NCI-H2171 treated with DMSO at 0.1 percent for 48 hours (cell line): Measurements from ENCODE around the gene KRT79.
"Not testable (repeated sequence)": the region's sequence is repeated elsewhere in the genome, so short reads cannot be mapped to it uniquely, and the experiment has no call there.

Experiments
- DNase-seq: peaks from one replicate; lab custom pipeline; 2025; lab: John Stamatoyannopoulos, UW

KRT79 gene

DNA sequence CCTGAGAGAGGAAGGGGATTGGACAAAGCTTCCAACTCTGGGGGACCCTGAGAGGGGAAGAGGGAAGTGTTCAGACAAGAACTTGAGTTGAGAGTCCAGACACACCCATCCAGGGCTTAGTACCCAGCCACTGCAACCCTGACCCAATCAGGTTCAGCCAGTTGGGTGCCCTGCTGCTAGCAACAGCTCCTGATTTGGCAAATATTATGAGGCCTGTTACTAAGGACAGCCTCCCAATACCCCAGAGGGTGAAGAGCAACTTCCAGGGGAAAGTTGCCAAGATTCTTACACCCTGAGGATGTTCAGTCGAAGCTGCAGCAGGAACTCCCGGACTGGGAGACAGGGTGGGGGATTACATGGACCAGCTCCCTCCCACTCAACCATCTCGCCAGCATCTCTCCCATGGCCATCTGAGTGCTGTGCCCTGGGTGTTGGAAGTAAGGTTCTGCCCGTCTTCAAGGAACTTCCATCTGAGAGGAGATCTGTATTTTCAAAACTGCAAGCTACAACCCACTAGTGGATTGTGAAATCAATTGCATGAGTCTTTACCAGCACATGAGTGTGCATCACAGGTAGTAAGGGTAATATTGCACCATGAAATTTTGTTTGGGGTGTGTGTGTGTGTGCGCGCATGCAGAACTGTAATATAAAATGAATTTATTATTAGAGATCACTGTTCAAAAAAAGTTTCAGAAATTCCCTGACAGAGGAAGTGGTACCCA is 26.2 kb upstream of the KRT79 start:
- peak; percentile 23 for DNase-seq

GRCh38 chr12:52857500-52857899 is 23.4 kb upstream of the KRT79 start:
- no peak for DNase-seq

DNA sequence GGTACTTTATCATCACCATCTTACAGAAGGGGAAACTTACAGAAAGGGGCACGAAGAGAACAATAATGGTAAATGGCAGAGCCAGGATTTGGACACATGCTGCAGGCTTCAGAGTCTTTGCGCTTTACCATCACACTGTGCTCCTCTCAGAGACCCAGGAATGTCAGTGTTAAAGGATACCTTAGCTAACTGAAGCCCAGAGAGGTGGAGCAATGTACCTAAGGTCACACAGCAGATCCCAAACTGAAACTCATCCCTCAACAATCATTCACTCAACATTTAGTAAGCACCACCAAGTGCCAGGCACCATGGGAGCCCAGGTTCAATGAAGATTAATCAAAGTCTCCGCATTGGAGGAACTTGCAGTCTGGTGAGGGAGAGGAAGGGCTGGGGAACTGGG is 22.7 kb upstream of the KRT79 start:
- no peak for DNase-seq

GRCh38 chr12:52856077-52856476 is 22.0 kb upstream of the KRT79 start:
- not testable (repeated sequence) for DNase-seq

DNA sequence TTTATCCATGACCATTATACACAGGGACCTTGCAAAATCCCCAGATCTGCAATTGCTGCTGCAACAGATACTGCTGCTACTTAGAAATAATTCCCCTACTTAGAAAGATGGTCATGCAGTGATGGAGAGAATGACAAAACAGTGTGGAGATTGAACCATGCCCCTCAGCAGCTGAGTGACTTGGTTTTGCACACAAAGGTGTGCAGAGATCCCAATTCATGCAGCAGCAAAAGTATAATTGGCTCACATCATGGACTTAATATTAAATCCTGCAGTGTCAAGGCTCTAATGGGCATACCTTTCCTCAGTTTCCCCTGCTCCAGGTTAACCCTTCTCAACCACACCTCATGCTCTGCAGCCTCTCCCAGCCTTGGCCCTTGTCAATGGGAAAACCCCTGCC is 17.7 kb upstream of the KRT79 start:
- DNase-seq: no peak

DNA sequence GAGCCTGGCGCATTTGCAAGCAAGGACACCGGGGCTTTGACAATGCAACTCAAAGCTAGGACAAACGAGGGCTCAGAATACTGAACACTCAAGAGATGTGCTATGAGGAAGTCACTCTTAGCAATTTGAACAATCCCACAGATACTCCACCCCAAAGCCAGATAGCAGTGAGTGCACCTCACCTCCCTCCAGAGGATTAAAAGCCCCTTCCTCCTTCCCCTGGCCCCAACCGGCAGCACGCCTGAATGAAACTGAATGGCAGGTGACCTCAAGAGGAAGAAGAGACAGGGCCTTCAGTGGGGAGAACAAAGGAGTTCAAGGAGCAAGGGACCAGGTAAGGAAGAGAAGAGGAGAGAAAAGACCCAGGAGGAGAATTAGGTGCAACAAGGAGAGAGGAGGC is 16.6 kb upstream of the KRT79 start:
- DNase-seq: no peak

GRCh38 chr12:52849511-52849910 is 15.4 kb upstream of the KRT79 start:
- DNase-seq: no peak

GRCh38 chr12:52848661-52849255 is 14.6 kb upstream of the KRT79 start, which contains the start of gene KRT78:
Gene KRT78 (minus strand): TSS chr12:52848994. CDS start chr12:52848930, 64 bp downstream.
- DNase-seq: no peak

GRCh38 chr12:52847335-52848102 is 13.4 kb upstream of the KRT79 start:
- DNase-seq: peak; percentile 62

GRCh38 chr12:52846356-52846970 is 12.4 kb upstream of the KRT79 start:
- no peak for DNase-seq

GRCh38 chr12:52845946-52846345 is 11.8 kb upstream of the KRT79 start:
- DNase-seq: no peak

- no peak for DNase-seq
Measured at GRCh38 chr12:52844386-52844785, 10.3 kb upstream of the KRT79 start.

- no peak for DNase-seq
Measured at GRCh38 chr12:52839436-52840105, 5.5 kb upstream of the KRT79 start.

GRCh38 chr12:52838609-52839435 is 4.7 kb upstream of the KRT79 start:
- DNase-seq: no peak

DNA sequence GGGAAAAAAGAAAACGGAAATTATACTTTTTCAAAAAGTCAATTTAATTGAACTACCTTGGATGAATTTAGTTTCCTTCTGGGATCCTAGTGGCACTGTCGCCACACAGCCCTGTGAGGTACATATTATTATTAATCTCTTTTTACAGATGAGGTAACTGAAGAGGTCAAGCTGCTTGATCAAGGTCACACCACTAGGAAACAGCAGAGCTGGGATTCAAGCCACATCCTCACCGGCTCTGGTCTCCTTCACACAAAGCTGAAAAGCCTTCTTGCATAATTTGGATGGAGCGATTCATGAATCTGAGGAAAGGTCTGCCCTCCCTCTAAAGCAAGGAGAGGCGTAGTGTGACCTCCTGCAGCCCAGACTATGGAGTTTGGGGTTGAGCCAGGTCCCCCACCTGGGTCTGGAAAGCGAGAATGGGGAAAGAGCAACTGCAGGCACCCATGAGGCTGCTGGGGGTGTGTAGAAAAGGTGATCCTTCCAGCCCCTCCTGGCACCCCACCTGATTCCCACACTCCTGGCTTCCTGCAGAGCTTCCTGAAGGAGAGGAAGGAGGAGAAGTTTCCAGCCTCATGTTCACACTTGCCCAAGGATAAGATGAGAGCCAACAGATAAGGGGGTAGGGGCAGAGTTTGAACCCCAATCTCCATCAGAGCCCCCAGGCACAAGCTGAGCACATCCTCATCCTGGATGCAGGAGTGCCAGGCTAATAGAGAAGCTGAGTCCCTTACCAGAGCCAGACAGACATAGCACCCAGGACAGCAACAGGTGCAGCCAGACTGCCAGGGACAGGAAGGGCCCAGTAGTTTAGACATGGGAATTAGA is 3.9 kb upstream of the KRT79 start:
- no peak for DNase-seq

GRCh38 chr12:52837413-52837741 is 3.3 kb upstream of the KRT79 start:
- no peak for DNase-seq

GRCh38 chr12:52836491-52837412 is 2.6 kb upstream of the KRT79 start:
- DNase-seq: no peak

GRCh38 chr12:52836042-52836466 is 1.9 kb upstream of the KRT79 start:
- DNase-seq: no peak
